ENCODE results near the gene PCDHA4. TPM values are rescaled to one million over a fixed set of nuclear protein-coding genes. Genes with fewer than 3 reads are reported as not detected.
A peak's percentile ranks its signal among the peaks of the same experiment; 100 is the strongest.
"Not testable (repeated sequence)": the region's sequence is repeated elsewhere in the genome, so short reads cannot be mapped to it uniquely, and the experiment has no call there.

The PCDHA4 gene
- polyA plus RNA-seq, 1 of the 3 experiments (the other 2 are of a cell fraction), result 1.2 TPM

DNA sequence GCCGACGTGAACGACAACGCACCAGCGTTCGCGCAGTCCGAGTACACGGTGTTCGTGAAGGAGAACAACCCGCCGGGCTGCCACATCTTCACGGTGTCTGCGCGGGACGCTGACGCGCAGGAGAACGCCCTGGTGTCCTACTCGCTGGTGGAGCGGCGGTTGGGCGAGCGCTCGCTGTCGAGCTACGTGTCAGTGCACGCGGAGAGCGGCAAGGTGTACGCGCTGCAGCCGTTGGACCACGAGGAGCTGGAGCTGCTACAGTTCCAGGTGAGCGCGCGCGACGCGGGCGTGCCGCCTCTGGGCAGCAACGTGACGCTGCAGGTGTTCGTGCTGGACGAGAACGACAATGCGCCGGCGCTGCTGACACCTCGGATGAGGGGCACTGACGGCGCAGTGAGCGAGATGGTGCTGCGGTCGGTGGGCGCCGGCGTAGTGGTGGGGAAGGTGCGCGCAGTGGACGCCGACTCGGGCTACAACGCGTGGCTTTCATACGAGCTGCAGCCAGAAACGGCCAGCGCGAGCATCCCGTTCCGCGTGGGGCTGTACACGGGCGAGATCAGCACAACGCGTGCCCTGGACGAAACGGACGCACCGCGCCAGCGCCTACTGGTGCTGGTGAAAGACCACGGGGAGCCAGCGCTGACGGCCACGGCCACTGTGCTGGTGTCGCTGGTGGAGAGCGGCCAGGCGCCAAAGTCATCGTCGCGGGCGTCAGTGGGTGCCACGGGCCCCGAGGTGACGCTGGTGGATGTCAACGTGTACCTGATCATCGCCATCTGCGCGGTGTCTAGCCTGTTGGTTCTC lies 43.2 kb downstream of the PCDHA4 start:
- H4K20me1 ChIP-seq (ENCODE audit: insufficient read depth); H3K4me1 ChIP-seq (ENCODE audit: control insufficient read depth in 1 of 2, insufficient read depth in 2 of 2, low read depth in 1 of 2, low read length in 1 of 2); H3K27ac ChIP-seq (ENCODE audit: low read depth in 2 of 2, low read length in 1 of 2); H3K36me3 ChIP-seq (replicated peaks in 1 of 2; ENCODE audit: control insufficient read depth in 1 of 2, insufficient read depth in 2 of 2, low read length in 1 of 2); H3K27me3 ChIP-seq (ENCODE audit: insufficient read depth); H3K4me2 ChIP-seq; H3K4me3 ChIP-seq (ENCODE audit: low read depth in 2 of 2, low read length in 1 of 2); POLR2A ChIA-PET; H3K9me2 ChIP-seq; H3K9ac ChIP-seq; H3F3A ChIP-seq (replicated peaks; ENCODE audit: insufficient read depth); H3K9me3 ChIP-seq; DNase-seq; H3K79me2 ChIP-seq (ENCODE audit: insufficient read depth); H2AFZ ChIP-seq (ENCODE audit: low read depth); CTCF ChIA-PET: not testable (repeated sequence)
- 94% methylated on average over 51 of the region's 101 CpGs for WGBS (ENCODE audit: low lambda C conversion rate)

DNA sequence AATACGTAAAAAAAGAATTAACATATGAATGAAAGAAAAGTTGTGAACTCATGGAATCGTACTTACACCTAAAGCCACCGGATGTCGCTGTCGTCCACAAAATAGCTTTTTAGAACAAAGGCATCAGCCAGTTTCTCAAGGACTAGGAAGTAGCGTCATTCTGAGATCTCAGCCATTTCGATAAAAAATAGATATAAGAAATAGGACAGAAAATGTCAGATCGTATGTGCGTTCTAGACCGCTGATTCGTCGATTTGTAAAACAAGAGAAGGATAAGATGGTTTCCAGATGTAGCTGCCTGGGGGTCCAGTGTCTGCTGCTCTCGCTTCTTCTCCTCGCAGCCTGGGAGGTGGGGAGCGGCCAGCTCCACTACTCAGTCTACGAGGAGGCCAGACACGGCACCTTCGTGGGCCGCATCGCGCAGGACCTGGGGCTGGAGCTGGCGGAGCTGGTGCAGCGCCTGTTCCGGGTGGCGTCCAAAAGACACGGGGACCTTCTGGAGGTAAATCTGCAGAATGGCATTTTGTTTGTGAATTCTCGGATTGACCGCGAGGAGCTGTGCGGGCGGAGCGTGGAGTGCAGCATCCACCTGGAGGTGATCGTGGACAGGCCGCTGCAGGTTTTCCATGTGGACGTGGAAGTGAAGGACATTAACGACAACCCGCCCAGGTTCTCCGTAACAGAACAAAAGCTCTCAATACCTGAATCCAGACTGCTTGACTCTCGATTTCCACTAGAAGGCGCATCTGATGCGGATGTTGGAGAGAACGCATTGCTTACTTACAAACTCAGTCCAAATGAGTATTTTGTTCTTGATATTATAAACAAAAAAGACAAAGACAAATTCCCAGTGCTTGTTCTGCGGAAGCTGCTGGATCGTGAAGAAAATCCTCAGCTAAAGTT lies 49.2 kb downstream of the PCDHA4 start, which contains the start of gene PCDHA10:
Gene PCDHA10 (plus strand): TSS at position 126 of the 903 bp plus-strand sequence. CDS start 152 bp downstream, at position 278.
- no peak within 1 kb of the TSS for H2AFZ ChIP-seq (ENCODE audit: low read depth)
- CTCF ChIA-PET, result interaction anchor here (1.3 to 2.4 kb wide), 3 partner anchors 14 to 185 kb away, joined by 3 to 10 read pairs (median 7); partner anchors contain the start of gene PCDHAC1
- WGBS (ENCODE audit: low lambda C conversion rate), result 79% methylated on average over 32 of the region's 44 CpGs

More for the DNA sequence above, 49.2 kb downstream of the PCDHA4 start, which contains the start of gene PCDHA10:
- H3K27ac ChIP-seq (ENCODE audit: low read depth in 2 of 2, low read length in 1 of 2), result no peak within 1 kb of the TSS
- no peaks in the 10 kb centered on the region for H3K27me3 ChIP-seq (ENCODE audit: insufficient read depth)
- no peak within 1 kb of the TSS for H3K4me2 ChIP-seq
- TF ChIP-seq ZBTB33 (IDR thresholded peaks at IDR 0.05; ENCODE audit: borderline replicate concordance, low read depth) (no peak), RAD21 (IDR thresholded peaks at IDR 0.05; ENCODE audit: low read length) (peak; percentile 40; the same call in 1 of the 2 replicates), TAF1 (IDR thresholded peaks at IDR 0.05; ENCODE audit: borderline replicate concordance, low read depth, low read length) (no peak)
- TF ChIP-seq, protein P1, sequence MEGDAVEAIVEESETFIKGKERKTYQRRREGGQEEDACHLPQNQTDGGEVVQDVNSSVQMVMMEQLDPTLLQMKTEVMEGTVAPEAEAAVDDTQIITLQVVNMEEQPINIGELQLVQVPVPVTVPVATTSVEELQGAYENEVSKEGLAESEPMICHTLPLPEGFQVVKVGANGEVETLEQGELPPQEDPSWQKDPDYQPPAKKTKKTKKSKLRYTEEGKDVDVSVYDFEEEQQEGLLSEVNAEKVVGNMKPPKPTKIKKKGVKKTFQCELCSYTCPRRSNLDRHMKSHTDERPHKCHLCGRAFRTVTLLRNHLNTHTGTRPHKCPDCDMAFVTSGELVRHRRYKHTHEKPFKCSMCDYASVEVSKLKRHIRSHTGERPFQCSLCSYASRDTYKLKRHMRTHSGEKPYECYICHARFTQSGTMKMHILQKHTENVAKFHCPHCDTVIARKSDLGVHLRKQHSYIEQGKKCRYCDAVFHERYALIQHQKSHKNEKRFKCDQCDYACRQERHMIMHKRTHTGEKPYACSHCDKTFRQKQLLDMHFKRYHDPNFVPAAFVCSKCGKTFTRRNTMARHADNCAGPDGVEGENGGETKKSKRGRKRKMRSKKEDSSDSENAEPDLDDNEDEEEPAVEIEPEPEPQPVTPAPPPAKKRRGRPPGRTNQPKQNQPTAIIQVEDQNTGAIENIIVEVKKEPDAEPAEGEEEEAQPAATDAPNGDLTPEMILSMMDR (IDR thresholded peaks at IDR 0.05), result peak; percentile 13; the same call in 1 of the 2 replicates
- no peaks in the 10 kb centered on the region for H3K9me3 ChIP-seq
- H3K9me2 ChIP-seq, result no peaks in the 10 kb centered on the region
- no peaks in the 10 kb centered on the region for H3K4me1 ChIP-seq (ENCODE audit: control insufficient read depth in 1 of 2, insufficient read depth in 2 of 2, low read depth in 1 of 2, low read length in 1 of 2)
- H3K36me3 ChIP-seq (replicated peaks in 1 of 2; ENCODE audit: control insufficient read depth in 1 of 2, insufficient read depth in 2 of 2, low read length in 1 of 2), result no peaks in the 10 kb centered on the region
- H3K9ac ChIP-seq, result no peak within 1 kb of the TSS
- H3K79me2 ChIP-seq (ENCODE audit: insufficient read depth), result no peaks in the 10 kb centered on the region
- H3F3A ChIP-seq (replicated peaks; ENCODE audit: insufficient read depth), result no peaks in the 10 kb centered on the region
- H3K4me3 ChIP-seq (ENCODE audit: low read depth in 2 of 2, low read length in 1 of 2), result no peak within 1 kb of the TSS
- POLR2A ChIA-PET, result no interaction called here
- DNase-seq, result no peak
- no peaks in the 10 kb centered on the region for H4K20me1 ChIP-seq (ENCODE audit: insufficient read depth)

Data from SK-N-SH (cell line).